Gastrocnemius medialis (tissue), 4 donors: Measurements from ENCODE around the gene COL24A1. TPM values are rescaled to one million over a fixed set of nuclear protein-coding genes. Genes with fewer than 3 reads are reported as not detected.
"Not testable (repeated sequence)": the region's sequence is repeated elsewhere in the genome, so short reads cannot be mapped to it uniquely, and the experiment has no call there.

Source experiments
- ATAC-seq, 2 donors: fragments of 150-250 bp; one replicate each; pipeline ENCODE4 v1.9.1; 2016
- DNase-seq, 2 donors: peaks; one replicate each; pipeline ENCODE4 v3.0.0-alpha.2; 2019
- H3K27ac ChIP-seq, 4 donors: fragments of 200-600 bp; sonication (generic); 1 replicate in 1 of 4; 2 replicates in 3 of 4; pipeline ENCODE4 v1.5.1; 2016 to 2018; ENCODE audit warnings: mild to moderate bottlenecking in 2 of 4, moderate library complexity in 1 of 4
- H3K27me3 ChIP-seq, 3 donors: fragments of 200-600 bp; sonication (generic) in 2 of 3; 1 replicate in 1 of 3; 2 replicates in 2 of 3; pipeline versions ENCODE4 v1.5.1 to v1.6.0; 2016 to 2019; ENCODE audit warnings: mild to moderate bottlenecking in 1 of 3, moderate library complexity in 1 of 3
- H3K36me3 ChIP-seq, 2 donors: fragments of 200-600 bp; sonication (generic) in 1 of 2; one replicate each; pipeline ENCODE4 v1.5.1; 2017 to 2018
- H3K4me1 ChIP-seq, 2 donors: fragments of 200-600 bp; sonication (generic) in 1 of 2; one replicate each; pipeline ENCODE4 v1.5.1; 2016 to 2017; ENCODE audit warnings: mild to moderate bottlenecking in 2 of 2
- H3K4me3 ChIP-seq, 4 donors: fragments of 200-600 bp; sonication (generic) in 3 of 4; 1 replicate in 1 of 4; 2 replicates in 3 of 4; pipeline ENCODE4 v1.5.1; 2016 to 2019; ENCODE audit warnings: mild to moderate bottlenecking in 2 of 4
- H3K9me3 ChIP-seq, 3 donors: fragments of 200-600 bp; sonication (generic) in 2 of 3; 1 replicate in 1 of 3; 2 replicates in 2 of 3; pipeline ENCODE4 v1.5.1; 2016 to 2019
- POLR2A ChIP-seq, 2 donors: fragments of 450-650 bp; IDR thresholded peaks; one replicate each; pipeline ENCODE4 v1.6.1; 2017; ENCODE audit warnings: antibody characterized with exemption in 2 of 2, mild to moderate bottlenecking in 2 of 2, moderate library complexity in 2 of 2
- in situ Hi-C, 4 donors: fragments of 200-750 bp; cut with MboI; loops; one replicate each; pipeline versions ENCODE4 v1.15.0 to v1.8.0; 2017; ENCODE audit warnings: low sequenced_read_pairs in 4 of 4
- intact Hi-C: fragments of 100-400 bp; cut with DNase I; formaldehyde crosslinking; loops from one replicate; pipeline ENCODE4 v1.15.1; 2023; ENCODE audit warnings: low total_unique reads
- total RNA-seq, 4 donors: library from RNA; depleted of rRNA; stranded (reverse); fragments of >200 nt; gene quantifications; one replicate each; pipeline versions ENCODE4 v1.1.0 to v1.2.3, GENCODE V29; 2016
- TF ChIP-seq, protein P1 (sequence below), 5 experiments: fragments of 450-650 bp in 3 of 5; fragments of 200-600 bp in 2 of 5; sonication (generic) in 2 of 5; IDR thresholded peaks in 4 of 5; conservative IDR thresholded peaks in 1 of 5; 1 replicate in 4 of 5; 2 replicates in 1 of 5; pipeline ENCODE4 v1.5.1; 2016 to 2019; ENCODE audit warnings: antibody characterized with exemption in 5 of 5, mild to moderate bottlenecking in 3 of 5, moderate library complexity in 3 of 5

The COL24A1 gene
- total RNA-seq, 4 donors from 2014 or later, result 0.09 to 0.36 TPM; not detected in 2

DNA sequence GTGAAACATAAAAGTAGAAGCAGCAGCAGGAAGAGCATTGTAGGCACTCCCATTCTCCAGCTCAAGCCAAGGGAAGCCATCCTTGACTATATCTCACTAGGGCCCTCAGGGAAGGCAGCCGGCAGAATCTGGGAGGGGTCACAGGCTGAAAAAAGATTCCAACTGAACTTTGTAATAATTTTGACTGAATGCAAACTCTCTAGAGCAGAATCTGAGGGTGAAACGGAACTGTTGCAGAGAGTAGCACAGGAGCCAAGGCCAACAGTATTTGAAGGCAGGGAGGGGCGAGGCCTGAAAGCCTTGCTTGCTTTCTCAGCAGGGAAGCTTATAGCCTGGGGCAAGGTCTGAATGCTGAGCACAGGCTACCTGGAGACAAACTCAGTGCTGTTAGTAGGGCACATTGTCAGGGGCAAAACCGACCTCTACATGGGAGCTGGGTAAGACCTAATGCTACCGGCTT, 180.6 kb downstream of the COL24A1 start:
- no peak for DNase-seq
- Histone ChIP-seq H3K4me3 (no peak overlapping the region), H3K27me3 (no peaks in the 10 kb centered on the region), H3K27ac (no peak overlapping the region), H3K36me3 (no peaks in the 10 kb centered on the region), H3K4me1 (no peaks in the 10 kb centered on the region), H3K9me3 (no peaks in the 10 kb centered on the region)
- in situ Hi-C loops (no loop called here), intact Hi-C loops (no loop called here)
- no peak for ATAC-seq
- TF ChIP-seq POLR2A (IDR thresholded peaks at IDR 0.05), result no peak
- TF ChIP-seq, protein P1, sequence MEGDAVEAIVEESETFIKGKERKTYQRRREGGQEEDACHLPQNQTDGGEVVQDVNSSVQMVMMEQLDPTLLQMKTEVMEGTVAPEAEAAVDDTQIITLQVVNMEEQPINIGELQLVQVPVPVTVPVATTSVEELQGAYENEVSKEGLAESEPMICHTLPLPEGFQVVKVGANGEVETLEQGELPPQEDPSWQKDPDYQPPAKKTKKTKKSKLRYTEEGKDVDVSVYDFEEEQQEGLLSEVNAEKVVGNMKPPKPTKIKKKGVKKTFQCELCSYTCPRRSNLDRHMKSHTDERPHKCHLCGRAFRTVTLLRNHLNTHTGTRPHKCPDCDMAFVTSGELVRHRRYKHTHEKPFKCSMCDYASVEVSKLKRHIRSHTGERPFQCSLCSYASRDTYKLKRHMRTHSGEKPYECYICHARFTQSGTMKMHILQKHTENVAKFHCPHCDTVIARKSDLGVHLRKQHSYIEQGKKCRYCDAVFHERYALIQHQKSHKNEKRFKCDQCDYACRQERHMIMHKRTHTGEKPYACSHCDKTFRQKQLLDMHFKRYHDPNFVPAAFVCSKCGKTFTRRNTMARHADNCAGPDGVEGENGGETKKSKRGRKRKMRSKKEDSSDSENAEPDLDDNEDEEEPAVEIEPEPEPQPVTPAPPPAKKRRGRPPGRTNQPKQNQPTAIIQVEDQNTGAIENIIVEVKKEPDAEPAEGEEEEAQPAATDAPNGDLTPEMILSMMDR (IDR thresholded peaks at IDR 0.05 in 4 of 5, conservative IDR thresholded peaks at IDR 0.05 in 1 of 5), result no peak

DNA sequence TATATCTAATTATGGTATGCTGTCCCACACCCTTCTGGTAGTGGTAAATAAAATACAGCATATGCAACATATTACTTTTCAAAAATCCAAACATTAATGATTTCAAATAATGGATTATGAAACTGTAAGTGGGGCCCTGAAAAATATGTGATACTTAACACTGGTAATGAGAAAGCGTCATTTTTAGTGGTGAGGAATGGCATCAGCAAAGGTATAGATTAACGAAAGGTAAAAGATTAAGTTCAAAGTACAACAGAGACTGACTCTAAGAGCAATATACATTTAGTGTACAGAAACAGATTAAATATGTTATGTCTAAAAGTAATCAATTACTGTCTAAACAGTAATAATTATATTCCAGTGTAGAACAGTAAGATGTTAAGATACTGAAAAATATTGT, 194.1 kb downstream of the COL24A1 start:
- intact Hi-C loops, result no loop called here
- H3K4me3 ChIP-seq, result no peak overlapping the region
- in situ Hi-C loops, result no loop called here
- no peak for TF ChIP-seq POLR2A (IDR thresholded peaks at IDR 0.05)
- TF ChIP-seq, protein P1 (IDR thresholded peaks at IDR 0.05 in 4 of 5, conservative IDR thresholded peaks at IDR 0.05 in 1 of 5), result no peak
- H3K4me1 ChIP-seq, result no peaks in the 10 kb centered on the region
- no peak overlapping the region for H3K27ac ChIP-seq
- H3K27me3 ChIP-seq, result no peaks in the 10 kb centered on the region
- H3K36me3 ChIP-seq, result no peaks in the 10 kb centered on the region
- no peak for ATAC-seq
- no peaks in the 10 kb centered on the region for H3K9me3 ChIP-seq
- DNase-seq, result no peak

DNA sequence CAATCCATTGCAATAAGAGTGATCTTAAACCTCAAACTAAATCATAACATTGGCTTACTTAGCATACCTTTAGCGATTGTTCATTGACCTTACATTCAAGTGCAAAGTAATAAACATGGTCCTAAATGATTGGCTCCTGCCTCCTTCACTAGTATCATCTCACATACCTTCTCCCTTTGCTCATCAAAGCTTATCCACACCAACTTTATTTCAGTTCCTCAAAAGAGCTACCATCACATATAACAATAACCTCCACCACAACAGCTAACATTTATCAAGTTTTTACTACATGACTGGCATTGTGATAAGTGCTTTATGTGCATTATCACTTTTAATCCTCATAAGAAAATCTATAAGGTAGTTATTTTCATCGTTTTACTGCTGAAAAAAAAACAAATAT, 198.8 kb downstream of the COL24A1 start:
- in situ Hi-C loops (no loop called here), intact Hi-C loops (no loop called here)
- H3K27me3 ChIP-seq, result no peaks in the 10 kb centered on the region
- DNase-seq, result no peak
- H3K9me3 ChIP-seq, result no peaks in the 10 kb centered on the region
- no peaks in the 10 kb centered on the region for H3K4me1 ChIP-seq
- TF ChIP-seq POLR2A (IDR thresholded peaks at IDR 0.05), result no peak
- TF ChIP-seq, protein P1 (IDR thresholded peaks at IDR 0.05 in 4 of 5, conservative IDR thresholded peaks at IDR 0.05 in 1 of 5), result no peak
- ATAC-seq, result no peak
- H3K4me3 ChIP-seq, result no peak overlapping the region
- H3K27ac ChIP-seq, result no peak overlapping the region
- no peaks in the 10 kb centered on the region for H3K36me3 ChIP-seq

DNA sequence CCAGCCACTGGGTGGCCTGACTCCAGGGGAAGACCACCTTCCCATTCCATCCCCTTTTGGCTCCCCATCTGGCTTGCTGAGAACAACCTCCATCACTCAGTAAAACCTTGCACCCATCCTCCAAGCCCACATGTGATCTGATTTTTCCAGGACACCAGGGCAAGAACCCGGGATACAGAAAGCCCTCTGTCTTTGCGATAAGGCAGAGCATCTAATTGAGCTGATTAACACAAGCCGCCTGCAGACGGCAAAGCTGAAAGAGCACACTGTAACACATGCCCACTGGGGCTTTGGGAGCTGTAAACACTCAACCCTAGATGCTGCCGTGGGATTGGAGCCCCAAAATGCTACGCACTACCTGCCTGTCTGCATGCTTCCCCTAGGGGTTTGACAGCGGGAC, 201.4 kb downstream of the COL24A1 start:
- H3K36me3 ChIP-seq, H3K27ac ChIP-seq, H3K4me1 ChIP-seq, H3K9me3 ChIP-seq, in situ Hi-C loops, intact Hi-C loops, H3K27me3 ChIP-seq, DNase-seq, H3K4me3 ChIP-seq, ATAC-seq: not testable (repeated sequence)

DNA sequence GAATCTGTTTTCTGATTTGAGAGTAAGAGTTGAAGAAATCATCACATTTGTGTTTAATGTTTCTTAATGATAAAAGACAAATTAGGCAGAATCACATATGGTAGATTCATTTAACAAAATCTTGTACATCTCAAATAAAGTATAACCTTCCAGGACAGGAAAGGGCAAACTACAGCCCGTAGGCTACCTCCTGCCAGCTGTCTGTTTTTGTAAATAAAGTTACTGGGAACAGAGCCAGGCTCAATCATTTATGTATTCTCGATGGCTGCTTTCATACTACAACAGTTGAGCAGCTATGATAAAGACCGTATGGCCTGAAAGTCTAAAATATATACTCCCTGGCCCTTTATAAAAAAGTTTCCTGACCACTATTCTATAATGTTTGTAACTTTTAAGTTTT, 204.1 kb downstream of the COL24A1 start:
- TF ChIP-seq, protein P1 (IDR thresholded peaks at IDR 0.05 in 4 of 5, conservative IDR thresholded peaks at IDR 0.05 in 1 of 5), result no peak
- no peak for TF ChIP-seq POLR2A (IDR thresholded peaks at IDR 0.05)
- DNase-seq (no peak), ATAC-seq (no peak)
- Histone ChIP-seq H3K27me3 (no peaks in the 10 kb centered on the region), H3K4me1 (no peaks in the 10 kb centered on the region), H3K4me3 (no peak overlapping the region), H3K9me3 (no peaks in the 10 kb centered on the region), H3K36me3 (no peaks in the 10 kb centered on the region), H3K27ac (no peak overlapping the region)
- in situ Hi-C loops, result no loop called here
- intact Hi-C loops, result no loop called here
